ENCODE results near the gene SDS.

GRCh38 chr12:113449839-113450238 lies 46.2 kb upstream of the SDS start:
- no peak for TF ChIP-seq CTCF (IDR thresholded peaks at IDR 0.05)
- no peak for TF ChIP-seq POLR2A (IDR thresholded peaks at IDR 0.05)

Data from adrenal gland (tissue), 5 donors.